GM21529 (cell line): ENCODE measurements around the gene ARFIP1.

Source experiments
- ATAC-seq: cut with Tn5 transposase; IDR thresholded peaks from one replicate; pipeline ENCODE4 v1.9.1; 2021; ENCODE audit not compliant: unreplicated experiment

The ARFIP1 gene

DNA sequence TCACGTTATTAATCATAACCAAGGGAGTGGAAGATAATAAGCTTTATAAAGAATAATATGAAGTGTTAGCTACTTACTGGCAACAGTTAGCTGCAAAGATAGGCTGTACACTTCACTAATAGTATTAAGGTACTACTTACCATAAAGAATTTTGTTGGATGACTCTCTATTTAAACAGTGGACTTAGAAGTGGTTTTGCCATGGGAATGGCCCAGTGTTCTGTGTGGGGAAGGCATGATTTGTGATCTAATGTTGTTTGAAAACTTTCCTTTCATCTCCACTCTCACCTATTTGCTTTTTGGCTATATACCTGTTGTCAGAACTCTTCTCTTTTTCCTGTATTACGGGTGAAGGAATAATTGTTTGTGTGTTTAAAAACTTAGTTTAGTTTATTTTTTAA is 179.3 kb downstream of the ARFIP1 start:
- no peak for ATAC-seq

GRCh38 chr4:152960082-152960481 is 180.3 kb downstream of the ARFIP1 start:
- ATAC-seq, result no peak

GRCh38 chr4:152961014-152961772 is 181.4 kb downstream of the ARFIP1 start:
- ATAC-seq, result no peak

DNA sequence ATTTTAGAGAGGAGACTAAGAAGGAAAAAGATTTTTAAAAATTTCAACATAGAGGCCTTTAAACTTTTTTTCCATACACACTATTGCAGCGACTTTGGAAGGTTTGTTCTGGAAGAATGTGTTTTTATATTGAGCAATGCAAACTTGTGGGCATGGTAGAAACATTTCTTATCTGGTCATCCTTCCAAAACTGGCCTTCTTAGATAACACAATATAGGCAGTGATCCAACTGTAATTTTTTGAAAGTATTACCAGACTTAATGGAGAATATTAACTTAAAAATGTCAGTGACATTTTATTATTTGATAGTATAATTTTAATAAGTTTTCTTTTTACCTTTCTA is 182.0 kb downstream of the ARFIP1 start:
- no peak for ATAC-seq
